Measurements from ENCODE around the gene KASH5.

The KASH5 gene

GRCh38 chr19:49465371-49465770, 77.3 kb downstream of the KASH5 start:
- H3K4me3 ChIP-seq (replicated peaks; ENCODE audit: low read depth, low read length) = no peak overlapping the region
- no peak for TF ChIP-seq CTCF (IDR thresholded peaks at IDR 0.05; ENCODE audit: low read depth, low read length, missing control alignments)
- no peak for DNase-seq (ENCODE audit: extremely low read depth, low read depth)
